GM18867 (cell line): ENCODE measurements around the gene CDH20.
A peak's percentile ranks its signal among the peaks of the same experiment; 100 is the strongest.

Experiments
- ATAC-seq: cut with Tn5 transposase; IDR thresholded peaks from one replicate; pipeline ENCODE4 v1.9.1; 2021; ENCODE audit warnings: mild to moderate bottlenecking, moderate library complexity; ENCODE audit not compliant: unreplicated experiment

CDH20 gene

GRCh38 chr18:61420218-61420885, 87.1 kb downstream of the CDH20 start:
- no peak for ATAC-seq

GRCh38 chr18:61426492-61427053, 93.3 kb downstream of the CDH20 start:
- no peak for ATAC-seq

- ATAC-seq = no peak
Measured at GRCh38 chr18:61428266-61428665, 95.0 kb downstream of the CDH20 start.

- no peak for ATAC-seq
Measured at GRCh38 chr18:61432590-61432989, 99.4 kb downstream of the CDH20 start.

- peak; percentile 95 for ATAC-seq
Measured at GRCh38 chr18:61435064-61435652, 101.9 kb downstream of the CDH20 start.

GRCh38 chr18:61443081-61443725, 110.0 kb downstream of the CDH20 start:
- ATAC-seq = no peak

DNA sequence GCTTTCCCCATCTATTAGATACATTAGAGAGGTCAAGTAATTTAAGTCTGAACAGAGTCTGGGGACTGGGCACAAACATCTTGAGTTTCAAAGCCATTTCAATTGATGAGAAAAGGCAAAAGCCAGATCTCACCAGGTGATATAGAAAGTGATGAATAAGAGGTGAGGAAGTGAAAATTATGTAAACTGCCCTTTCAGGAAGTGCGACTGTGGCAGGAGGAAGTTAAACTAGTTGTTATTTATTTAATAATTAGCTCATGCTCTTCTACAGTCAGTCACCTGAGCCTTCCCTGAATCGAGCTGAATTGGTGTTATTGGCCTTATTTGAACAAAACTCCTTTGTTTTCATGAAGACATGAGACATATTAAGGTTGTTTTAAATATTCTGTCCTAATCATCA, 115.1 kb downstream of the CDH20 start:
- ATAC-seq = peak; percentile 92

DNA sequence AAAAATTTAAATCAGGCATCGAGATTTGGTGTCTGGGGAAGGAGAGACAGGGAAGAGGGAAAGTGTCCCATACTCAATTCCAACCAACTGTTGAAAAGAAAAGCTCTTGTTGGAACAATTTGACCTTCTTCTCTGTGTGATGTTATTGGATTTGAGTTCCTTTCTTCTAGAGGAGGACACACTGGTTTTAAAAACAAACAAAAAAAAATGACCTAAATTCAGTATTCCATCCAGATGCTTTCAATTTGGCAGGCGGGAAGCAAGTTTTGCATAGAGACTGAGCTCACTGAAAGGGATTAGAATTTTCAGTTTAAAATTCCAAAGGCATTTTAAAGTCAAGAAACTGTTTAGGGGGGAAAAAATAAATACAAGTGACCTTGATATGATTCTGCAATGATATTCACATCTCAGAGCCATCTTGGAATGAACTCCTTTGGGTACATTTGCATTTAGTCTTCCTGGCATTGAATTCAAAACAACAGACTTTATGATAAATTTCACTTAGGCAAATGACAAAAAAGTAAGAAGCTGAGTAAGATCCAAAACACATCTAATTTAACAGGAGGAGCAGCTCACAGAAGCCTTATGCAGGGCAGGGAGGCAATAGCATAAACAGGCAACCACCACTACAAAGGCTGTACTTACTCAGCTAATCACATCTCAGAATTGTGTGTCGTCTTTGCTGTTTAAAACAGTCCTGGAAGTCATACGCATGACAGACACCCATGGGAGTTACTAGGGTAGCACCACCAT, 126.8 kb downstream of the CDH20 start:
- no peak for ATAC-seq

DNA sequence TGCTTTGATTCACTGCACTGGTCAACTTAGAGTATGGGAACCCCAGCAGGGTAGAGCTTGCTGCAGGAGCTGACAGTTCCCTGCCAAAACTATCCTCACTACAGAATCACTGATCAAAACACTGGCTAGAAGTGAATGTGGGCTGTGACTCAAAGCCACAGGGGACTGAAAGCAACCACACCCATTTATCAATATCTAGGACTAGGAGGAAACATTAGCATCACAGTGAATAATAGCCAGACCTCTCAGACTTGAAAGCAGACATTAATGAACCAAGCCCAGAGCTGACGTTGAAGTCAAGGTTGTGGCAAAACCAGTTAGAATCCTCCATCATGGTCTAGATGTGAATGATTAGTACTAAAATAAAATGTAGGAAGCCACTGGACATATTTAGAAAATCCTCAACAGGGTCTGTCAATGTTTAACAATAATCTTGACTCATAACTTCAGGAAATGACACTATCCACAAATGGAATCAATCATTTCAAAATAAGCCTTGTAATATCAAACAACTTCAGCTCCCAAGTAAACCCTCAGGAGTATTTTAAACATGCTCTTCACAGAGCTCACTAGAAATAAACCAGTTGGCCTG, 131.4 kb downstream of the CDH20 start:
- no peak for ATAC-seq

- no peak for ATAC-seq
Measured at GRCh38 chr18:61466736-61467135, 133.5 kb downstream of the CDH20 start.

DNA sequence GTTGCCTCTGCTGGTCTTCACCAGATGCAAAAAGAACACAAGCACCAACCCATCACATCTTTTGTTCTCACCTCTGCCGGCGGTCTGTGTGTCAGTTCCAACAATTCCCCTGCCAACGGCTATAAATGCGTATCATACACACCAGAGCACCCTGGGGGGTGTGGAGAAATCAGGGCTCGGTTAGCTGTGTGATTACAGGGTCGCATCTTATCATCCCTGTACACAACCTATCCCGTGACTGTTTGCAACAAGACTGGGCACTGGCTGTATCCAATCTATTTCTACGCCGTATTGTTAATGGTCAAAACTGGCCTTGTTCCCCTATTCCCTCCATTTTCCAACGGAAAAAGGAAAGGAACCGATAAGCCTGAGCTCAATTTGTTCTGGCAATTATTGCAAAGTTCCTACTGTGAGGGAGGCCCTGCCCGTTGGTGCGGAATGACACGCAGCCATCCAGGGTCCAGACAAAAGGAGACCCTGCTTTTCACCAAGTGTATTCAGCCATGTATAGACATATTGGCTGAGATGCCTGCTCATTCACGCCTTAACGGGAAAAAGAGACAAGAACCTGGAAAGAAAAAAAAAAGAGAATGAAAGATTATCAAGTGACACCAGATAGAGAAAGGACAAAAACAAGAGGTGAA, 136.9 kb downstream of the CDH20 start:
- ATAC-seq = no peak

DNA sequence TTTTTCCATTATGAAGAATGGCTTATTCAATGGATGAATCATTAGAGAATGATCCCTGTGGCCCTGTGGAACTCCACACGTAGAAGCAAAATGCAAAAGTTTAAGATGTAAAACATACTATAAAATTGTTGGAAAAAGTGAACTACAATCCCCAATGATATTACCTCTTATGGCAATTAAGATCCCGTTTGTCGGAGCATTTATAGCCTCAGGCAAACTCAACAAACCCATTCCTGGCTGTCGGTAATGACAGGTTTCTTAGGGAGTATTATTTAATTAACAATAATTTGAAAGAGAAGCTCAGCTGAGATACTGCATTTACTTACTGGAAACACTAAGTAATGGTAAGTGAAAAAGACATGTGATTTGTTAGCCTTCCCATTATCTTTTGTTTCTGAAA, 138.3 kb downstream of the CDH20 start:
- no peak for ATAC-seq

DNA sequence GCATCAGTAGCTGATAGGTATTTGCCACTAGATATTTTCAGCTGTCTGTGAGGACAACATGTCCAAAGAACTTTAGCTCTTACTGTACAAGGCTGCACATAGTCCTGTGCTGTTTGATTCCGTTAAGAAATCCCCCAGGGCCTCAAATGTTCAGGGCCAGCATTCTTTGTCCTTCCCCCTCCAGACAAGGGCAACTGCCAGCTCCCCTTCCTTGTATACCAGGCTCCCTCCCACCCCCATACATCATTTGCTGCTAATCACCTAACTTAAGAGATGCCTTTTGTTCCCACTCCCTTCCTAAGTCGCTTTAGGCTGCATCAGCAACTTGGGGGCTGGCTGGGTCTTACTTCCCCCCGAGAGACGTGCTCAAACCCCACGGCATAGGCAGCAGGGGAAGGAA, 138.7 kb downstream of the CDH20 start:
- no peak for ATAC-seq

GRCh38 chr18:61474341-61474740, 141.1 kb downstream of the CDH20 start:
- no peak for ATAC-seq

DNA sequence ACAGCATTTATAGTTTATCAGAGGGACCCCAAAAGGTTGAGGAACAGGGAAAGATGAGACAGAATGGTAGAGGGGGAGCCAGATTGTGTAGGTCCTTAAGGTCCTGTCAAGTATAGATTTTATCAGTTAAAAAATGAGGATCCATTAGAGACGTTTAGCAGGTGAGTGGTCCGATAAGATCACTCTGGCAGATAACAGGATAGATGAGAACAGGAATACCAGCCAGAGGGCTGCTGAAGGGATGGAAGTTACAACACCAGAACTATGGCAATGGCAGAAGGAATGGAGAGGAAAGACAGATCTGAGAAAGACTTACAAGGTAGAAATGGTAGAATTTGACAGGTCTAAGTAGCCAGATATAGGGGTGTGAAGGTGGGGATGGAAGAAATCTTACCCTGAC, 141.7 kb downstream of the CDH20 start:
- no peak for ATAC-seq

GRCh38 chr18:61475931-61476330, 142.7 kb downstream of the CDH20 start:
- ATAC-seq = no peak

- ATAC-seq = no peak
Measured at GRCh38 chr18:61489334-61489733, 156.1 kb downstream of the CDH20 start.

GRCh38 chr18:61496374-61496773, 163.1 kb downstream of the CDH20 start:
- ATAC-seq = no peak

DNA sequence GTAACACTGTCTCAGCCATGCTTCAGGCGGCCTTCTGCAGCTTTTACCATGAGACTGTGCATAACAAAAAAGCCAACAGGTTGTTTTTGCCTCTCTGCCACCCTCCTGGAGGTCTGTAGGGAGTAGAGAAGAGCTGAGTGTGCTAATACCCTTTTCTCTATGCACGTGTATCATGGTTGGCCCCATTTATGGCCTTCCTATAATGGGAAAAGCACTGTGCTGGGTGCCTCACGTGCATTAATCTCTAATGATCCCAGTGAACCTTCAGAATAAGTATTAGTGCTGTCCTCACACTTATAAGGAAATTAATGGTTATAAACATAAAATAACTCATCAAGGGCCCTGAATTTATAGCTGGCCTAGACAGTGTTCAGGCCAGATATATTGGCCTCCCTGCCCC, 164.2 kb downstream of the CDH20 start:
- ATAC-seq = no peak

DNA sequence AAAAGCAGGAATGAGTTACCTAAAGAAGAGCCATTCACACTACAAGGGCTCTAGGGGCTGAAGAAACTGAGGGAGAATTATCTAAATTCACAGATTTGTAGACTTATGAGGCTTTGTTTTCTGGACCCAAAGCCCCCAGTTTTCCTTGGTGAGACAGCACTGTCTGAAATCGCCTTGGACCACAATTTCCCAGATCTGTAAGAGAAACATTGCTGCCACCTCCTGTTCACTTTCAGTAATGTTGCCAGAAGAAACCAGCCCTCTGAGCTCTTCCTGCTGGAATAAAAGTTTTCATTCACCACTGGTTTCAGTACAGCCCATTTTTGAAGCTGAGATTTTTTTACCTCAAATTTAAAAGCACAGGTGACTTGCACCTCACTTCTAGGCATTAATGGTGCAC, 169.2 kb downstream of the CDH20 start:
- peak; percentile 63 for ATAC-seq

DNA sequence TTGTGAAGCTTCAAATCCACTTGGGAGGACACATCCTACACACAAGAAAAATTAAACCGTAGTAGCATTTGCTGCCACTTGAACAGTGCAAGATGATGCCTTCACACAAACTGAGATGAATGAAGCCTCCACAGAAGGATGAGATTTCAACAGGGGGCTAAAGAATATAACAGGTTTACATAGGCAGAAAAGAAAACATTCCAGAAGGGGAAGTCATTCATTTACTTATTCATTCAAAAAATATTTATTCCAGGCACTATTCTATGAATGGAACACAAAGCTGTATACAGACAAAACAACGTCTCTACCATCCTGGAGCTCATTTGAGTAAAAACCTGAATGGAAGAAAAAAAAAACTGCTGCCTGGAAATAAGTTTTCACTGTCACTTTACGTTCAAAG, 170.5 kb downstream of the CDH20 start:
- ATAC-seq = no peak
